Upper lobe of right lung (tissue), 1 donor: ENCODE measurements around the gene TCEAL3. TPM values are rescaled to one million over a fixed set of nuclear protein-coding genes. Genes with fewer than 3 reads are reported as not detected.

ENCODE experiments used
- ATAC-seq: fragments of 200-7000 bp; cut with Tn5 transposase; one replicate; pipeline ENCODE4 v1.9.1; 2020; ENCODE audit warnings: mild to moderate bottlenecking, moderate library complexity
- DNase-seq: peaks from one replicate; pipeline ENCODE4 v3.0.0-alpha.2; 2020
- H3K27ac ChIP-seq: fragments of 200-600 bp; one replicate; pipeline ENCODE4 v1.8.0; 2022
- H3K27me3 ChIP-seq: fragments of 200-600 bp; one replicate; pipeline ENCODE4 v1.8.0; 2022; ENCODE audit warnings: mild to moderate bottlenecking
- H3K36me3 ChIP-seq: fragments of 200-600 bp; one replicate; pipeline ENCODE4 v1.8.0; 2022
- H3K4me1 ChIP-seq: fragments of 200-600 bp; one replicate; pipeline ENCODE4 v1.8.0; 2022
- H3K4me3 ChIP-seq: fragments of 200-600 bp; one replicate; pipeline ENCODE4 v1.8.0; 2022; ENCODE audit warnings: mild to moderate bottlenecking
- H3K9me3 ChIP-seq: fragments of 200-600 bp; one replicate; pipeline ENCODE4 v1.8.0; 2022
- intact Hi-C: fragments of 100-400 bp; cut with DNase I; formaldehyde crosslinking; loops from one replicate; pipeline ENCODE4 v1.11.0; 2022
- total RNA-seq: library from RNA; stranded (reverse); fragmentation: NEBNext Ultra II Directional; extraction: Animal tissue kit (Norgen Biotek cat#: 25700); gene quantifications from one replicate; pipeline ENCODE4 v1.2.1, GENCODE V29; 2021
- TF ChIP-seq, protein P1 (sequence below): fragments of 200-600 bp; IDR thresholded peaks from one replicate; pipeline ENCODE4 v1.8.0; 2022; ENCODE audit warnings: antibody characterized with exemption
- donor health status: DM: no; HTN: yes; CAD: no; lungs with severe emphysema.

The TCEAL3 gene
- total RNA-seq, 1 donor from 2014 or later, result 20.1 TPM

DNA sequence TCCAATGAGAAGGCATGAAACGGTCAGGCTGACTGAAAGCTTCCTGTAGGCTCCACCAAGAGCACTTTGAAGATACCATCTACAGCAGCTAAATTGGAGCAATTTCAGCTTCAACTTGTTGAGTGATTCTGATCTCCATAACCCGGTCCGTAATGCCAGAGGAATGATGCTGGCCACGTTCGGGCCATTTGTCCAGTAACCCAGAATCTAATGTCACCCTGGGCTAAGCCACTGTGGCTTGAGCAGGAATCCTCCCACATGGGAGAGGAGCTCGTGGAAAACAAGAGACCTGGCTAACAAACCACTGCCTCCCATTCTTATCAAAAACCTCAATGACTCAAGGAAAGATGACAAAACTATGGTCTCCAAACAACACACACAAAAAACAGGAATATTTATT is 36.6 kb upstream of the TCEAL3 start:
- ATAC-seq (no peak), DNase-seq (no peak)
- Histone ChIP-seq H3K27ac (no peak overlapping the region), H3K4me3 (no peak overlapping the region), H3K36me3 (no peaks in the 10 kb centered on the region), H3K27me3 (no peaks in the 10 kb centered on the region), H3K9me3 (no peaks in the 10 kb centered on the region), H3K4me1 (no peaks in the 10 kb centered on the region)
- TF ChIP-seq, protein P1, sequence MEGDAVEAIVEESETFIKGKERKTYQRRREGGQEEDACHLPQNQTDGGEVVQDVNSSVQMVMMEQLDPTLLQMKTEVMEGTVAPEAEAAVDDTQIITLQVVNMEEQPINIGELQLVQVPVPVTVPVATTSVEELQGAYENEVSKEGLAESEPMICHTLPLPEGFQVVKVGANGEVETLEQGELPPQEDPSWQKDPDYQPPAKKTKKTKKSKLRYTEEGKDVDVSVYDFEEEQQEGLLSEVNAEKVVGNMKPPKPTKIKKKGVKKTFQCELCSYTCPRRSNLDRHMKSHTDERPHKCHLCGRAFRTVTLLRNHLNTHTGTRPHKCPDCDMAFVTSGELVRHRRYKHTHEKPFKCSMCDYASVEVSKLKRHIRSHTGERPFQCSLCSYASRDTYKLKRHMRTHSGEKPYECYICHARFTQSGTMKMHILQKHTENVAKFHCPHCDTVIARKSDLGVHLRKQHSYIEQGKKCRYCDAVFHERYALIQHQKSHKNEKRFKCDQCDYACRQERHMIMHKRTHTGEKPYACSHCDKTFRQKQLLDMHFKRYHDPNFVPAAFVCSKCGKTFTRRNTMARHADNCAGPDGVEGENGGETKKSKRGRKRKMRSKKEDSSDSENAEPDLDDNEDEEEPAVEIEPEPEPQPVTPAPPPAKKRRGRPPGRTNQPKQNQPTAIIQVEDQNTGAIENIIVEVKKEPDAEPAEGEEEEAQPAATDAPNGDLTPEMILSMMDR, result no peak
- intact Hi-C loops, result no loop called here

DNA sequence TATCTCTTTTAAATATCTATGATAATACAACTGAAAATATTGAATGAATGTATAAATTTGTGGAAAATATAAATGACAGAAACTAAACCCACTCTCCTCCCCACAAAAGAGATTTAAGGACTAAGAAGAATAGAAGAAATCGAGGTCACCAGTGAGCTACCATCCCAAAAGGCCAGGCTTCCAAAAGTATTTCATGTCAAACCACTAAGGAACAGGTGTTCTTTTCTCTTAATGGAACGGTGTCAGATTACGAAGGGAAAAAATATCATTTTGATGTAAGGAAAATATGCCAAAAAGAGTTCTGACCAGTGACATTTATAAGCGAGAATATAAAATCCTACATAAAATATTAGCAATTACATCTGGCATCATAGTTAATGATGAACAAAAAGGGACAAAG is 36.0 kb upstream of the TCEAL3 start:
- no peak overlapping the region for H3K27ac ChIP-seq
- no peak for DNase-seq
- no peak overlapping the region for H3K4me3 ChIP-seq
- no peak for ATAC-seq
- intact Hi-C loops, result no loop called here
- no peaks in the 10 kb centered on the region for H3K9me3 ChIP-seq
- H3K4me1 ChIP-seq, result no peaks in the 10 kb centered on the region
- TF ChIP-seq, protein P1, result no peak
- no peaks in the 10 kb centered on the region for H3K27me3 ChIP-seq
- no peaks in the 10 kb centered on the region for H3K36me3 ChIP-seq

DNA sequence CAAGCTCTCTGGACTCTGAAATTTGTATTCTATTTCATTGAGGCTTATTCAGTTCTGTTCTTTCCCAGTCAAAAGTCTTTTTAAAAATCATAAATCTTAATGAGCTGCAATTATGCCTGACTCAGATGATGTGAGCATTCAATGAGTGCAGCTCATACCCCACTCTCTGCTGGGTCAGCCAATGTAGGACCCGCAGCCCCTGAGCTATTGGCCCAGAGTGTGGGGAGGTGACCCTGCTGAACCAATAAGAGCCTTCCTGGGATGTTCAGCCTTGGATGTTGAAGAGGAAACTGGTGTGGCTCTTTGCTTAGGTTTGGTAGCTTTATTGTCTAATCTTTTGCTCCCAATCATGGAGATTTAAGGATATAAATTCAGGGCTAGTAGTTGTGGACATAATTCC is 34.6 kb upstream of the TCEAL3 start:
- Histone ChIP-seq H3K4me3 (no peak overlapping the region), H3K27me3 (no peaks in the 10 kb centered on the region), H3K4me1 (no peaks in the 10 kb centered on the region), H3K36me3 (no peaks in the 10 kb centered on the region), H3K9me3 (no peaks in the 10 kb centered on the region), H3K27ac (no peak overlapping the region)
- no peak for DNase-seq
- intact Hi-C loops, result no loop called here
- no peak for ATAC-seq
- TF ChIP-seq, protein P1, result no peak

DNA sequence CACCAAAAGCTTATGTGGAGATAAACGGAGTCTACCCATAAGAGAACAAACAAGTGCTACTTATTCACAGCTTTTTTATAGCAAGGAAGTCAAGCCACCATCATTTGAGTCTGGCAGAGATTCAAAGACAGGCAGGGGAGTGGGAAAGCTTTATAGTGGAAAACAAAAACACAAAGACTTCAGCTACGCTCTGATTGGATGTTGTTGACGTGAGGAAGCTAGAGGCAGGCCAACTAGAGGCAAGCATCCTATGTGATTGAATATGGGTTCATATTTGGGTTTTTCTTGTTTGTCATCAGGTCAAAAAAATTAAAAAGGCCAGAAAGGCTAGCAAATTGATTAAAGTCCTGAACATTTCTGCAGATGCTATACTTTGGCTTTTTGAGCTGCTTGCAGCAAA is 23.2 kb upstream of the TCEAL3 start:
- ATAC-seq (no peak), DNase-seq (no peak)
- H3K36me3 ChIP-seq, result no peaks in the 10 kb centered on the region
- intact Hi-C loops, result no loop called here
- no peak overlapping the region for H3K4me3 ChIP-seq
- no peaks in the 10 kb centered on the region for H3K9me3 ChIP-seq
- no peaks in the 10 kb centered on the region for H3K4me1 ChIP-seq
- H3K27ac ChIP-seq, result no peak overlapping the region
- no peaks in the 10 kb centered on the region for H3K27me3 ChIP-seq
- TF ChIP-seq, protein P1, result no peak

DNA sequence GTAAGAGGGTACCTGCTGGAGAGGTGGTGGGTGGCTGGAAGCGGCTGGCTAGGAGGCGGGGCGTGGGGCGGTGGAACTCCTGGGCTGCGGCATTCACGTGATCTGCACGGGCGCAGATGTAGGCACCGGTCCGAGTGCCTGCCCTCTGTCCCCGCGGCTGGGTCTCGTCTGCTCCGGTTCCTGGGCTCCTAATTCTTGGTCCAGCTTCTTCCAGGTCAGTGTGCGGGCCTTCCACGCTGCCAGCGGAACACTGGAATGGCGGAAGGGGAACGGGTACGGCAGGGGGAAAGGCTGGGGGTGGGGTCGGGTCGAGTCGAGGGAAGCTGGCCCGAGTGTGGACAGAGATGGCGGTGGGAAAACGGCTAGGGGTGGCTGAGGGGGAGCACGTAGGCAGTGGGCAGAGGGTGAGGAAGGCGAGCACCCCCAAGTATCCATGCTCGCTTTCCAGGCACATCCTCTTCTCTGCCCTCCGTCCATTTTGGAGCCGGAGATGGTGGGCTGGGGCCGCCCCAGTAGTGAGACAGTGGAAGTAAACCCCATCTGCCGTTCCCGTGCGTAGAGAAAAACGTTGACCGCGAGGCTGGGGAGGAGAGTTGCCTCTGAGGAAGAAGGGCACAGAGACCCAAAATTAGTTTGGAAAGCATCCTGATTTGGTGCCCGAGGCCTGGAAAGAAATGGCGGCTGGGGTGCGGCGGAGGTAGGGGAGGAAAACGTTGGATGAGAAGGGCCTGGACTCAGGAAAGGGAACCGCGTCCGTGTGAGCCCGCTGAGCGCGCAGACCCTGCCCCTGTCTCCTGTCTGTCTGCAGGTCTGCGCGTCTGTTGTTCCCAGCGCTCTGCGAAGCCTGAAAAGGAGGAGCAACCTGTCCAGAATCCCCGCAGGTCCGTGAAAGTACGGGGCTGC is 22.1 kb upstream of the TCEAL3 start, which contains the start of gene TCEAL4:
TSS of gene TCEAL4 (plus strand) at position 105 of the 903 bp plus-strand sequence. CDS start 1,161 bp downstream, outside the sequence.
- TF ChIP-seq, protein P1, result no peak
- H3K27ac ChIP-seq, result peak within 1 kb of the TSS; percentile 87

More for the DNA sequence above, 22.1 kb upstream of the TCEAL3 start, which contains the start of gene TCEAL4:
- no peaks in the 10 kb centered on the region for H3K9me3 ChIP-seq
- H3K4me3 ChIP-seq, result peak within 1 kb of the TSS; percentile 65
- intact Hi-C loops, result no loop called here
- peak; percentile 96 for ATAC-seq
- H3K27me3 ChIP-seq, result no peaks in the 10 kb centered on the region
- H3K36me3 ChIP-seq, result no peaks in the 10 kb centered on the region
- no peaks in the 10 kb centered on the region for H3K4me1 ChIP-seq
- DNase-seq, result peak; percentile 84
